DMS 273 (cell line): Measurements from ENCODE around the gene MPHOSPH8.

Experiments
- DNase-seq: peaks from one replicate; lab custom pipeline; 2025; ENCODE audit not compliant: unreplicated experiment; lab: John Stamatoyannopoulos, UW

MPHOSPH8 gene, protein sequence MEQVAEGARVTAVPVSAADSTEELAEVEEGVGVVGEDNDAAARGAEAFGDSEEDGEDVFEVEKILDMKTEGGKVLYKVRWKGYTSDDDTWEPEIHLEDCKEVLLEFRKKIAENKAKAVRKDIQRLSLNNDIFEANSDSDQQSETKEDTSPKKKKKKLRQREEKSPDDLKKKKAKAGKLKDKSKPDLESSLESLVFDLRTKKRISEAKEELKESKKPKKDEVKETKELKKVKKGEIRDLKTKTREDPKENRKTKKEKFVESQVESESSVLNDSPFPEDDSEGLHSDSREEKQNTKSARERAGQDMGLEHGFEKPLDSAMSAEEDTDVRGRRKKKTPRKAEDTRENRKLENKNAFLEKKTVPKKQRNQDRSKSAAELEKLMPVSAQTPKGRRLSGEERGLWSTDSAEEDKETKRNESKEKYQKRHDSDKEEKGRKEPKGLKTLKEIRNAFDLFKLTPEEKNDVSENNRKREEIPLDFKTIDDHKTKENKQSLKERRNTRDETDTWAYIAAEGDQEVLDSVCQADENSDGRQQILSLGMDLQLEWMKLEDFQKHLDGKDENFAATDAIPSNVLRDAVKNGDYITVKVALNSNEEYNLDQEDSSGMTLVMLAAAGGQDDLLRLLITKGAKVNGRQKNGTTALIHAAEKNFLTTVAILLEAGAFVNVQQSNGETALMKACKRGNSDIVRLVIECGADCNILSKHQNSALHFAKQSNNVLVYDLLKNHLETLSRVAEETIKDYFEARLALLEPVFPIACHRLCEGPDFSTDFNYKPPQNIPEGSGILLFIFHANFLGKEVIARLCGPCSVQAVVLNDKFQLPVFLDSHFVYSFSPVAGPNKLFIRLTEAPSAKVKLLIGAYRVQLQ

GRCh38 chr13:19633479-19634255 is at the start of gene MPHOSPH8:
Gene MPHOSPH8 (plus strand): TSS chr13:19633659. CDS start chr13:19633749, 90 bp downstream.
- DNase-seq, result peak; percentile 96

DNA sequence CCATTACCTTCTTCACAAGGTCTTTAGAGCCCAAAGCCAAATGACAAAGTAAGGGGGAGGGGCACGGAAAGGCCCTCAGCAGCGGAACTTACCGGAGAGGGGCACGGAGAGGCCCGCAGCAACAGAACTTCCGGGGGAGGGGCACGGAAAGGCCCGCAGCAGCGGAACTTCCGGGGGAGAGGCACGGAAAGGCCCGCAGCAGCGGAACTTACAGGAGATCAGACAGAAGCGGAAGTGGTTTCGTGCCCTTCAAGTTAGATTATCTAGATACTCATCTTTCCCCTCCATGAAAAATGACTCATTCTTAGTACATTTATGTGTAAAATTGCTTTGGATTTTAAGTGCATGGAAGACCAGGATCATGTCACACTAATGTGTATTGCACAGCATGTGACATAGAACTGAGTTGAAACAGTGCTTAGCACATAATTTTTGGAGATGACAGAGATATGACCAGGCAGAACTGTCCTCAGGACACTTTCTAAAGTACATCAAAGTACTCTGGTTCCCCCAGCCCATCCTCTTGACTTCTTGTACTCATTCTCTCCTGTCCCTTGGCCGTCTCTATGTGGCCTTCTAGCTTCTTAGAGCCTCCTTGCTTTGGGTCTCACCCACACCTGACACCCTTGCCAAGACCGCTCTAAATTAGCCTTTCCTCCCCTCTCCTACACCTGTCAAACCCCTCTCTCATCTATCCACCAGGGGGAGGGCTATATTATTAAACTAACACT is 46.4 kb upstream of the MPHOSPH8 start:
- DNase-seq, result peak; percentile 69

- peak; percentile 69 for DNase-seq
These were observed 45.7 kb upstream of the MPHOSPH8 start for GRCh38 chr13:19587635-19588300.

- no peak for DNase-seq
These were observed 44.1 kb upstream of the MPHOSPH8 start for GRCh38 chr13:19589312-19589711.

DNA sequence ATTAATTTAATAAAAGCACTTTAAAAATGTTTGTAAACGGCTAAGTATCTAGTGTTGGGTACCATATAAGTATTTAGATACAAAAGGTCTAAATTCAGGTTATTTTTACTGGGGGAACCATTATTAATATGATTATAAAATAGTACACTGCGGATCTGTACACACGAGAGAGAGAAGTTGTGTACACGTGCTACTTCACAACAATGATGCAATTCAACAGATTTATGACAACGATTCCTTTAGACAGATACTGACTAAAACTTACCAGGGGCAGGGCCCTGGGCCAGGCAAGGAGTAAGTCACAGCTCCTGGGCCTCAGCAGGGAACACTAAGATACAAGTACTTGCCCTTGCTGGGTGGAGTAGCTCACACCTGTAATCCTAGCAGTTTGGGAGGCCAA is 43.0 kb upstream of the MPHOSPH8 start:
- DNase-seq, result no peak

DNA sequence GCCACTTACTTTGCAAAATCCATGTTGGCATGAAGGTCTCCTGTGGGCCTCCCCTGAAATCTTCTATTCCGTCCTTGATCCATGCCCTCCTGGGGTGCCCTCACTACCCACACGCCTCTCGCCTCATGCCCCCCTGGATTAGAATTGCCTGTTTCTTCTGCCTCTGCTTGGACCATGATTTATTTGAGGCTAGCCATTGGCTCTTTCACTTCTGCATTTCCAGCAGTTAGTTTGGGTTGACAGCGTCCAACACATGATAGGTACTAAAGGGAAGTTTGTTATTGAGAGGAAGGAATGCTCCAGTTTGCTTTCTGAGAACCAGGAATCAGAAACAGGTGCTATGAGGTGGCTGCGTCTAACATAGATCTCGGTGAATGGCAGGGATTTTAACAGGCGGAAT is 41.6 kb upstream of the MPHOSPH8 start:
- DNase-seq, result no peak

GRCh38 chr13:19592657-19593180 is 40.7 kb upstream of the MPHOSPH8 start:
- no peak for DNase-seq

GRCh38 chr13:19596086-19596485 is 37.4 kb upstream of the MPHOSPH8 start:
- DNase-seq, result no peak

DNA sequence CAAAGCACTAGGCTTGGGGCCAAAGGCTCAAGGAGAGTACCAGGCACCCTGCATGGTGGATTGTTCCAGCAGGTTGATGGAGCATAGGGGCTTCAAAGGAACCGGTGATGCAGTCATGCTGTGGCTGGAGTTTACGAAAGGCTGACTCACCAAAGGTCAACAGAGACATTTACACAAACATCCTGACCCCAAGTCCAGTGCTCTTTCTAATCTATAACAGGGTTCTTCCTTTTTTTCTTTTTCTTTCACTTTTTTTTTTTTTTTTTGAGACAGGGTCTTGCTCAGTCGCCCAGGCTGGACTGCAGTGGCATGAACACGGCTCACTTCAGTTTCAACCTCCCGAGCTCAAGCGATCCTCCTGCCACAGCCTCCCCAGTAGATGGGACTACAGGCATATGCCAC is 36.5 kb upstream of the MPHOSPH8 start:
- DNase-seq, result no peak

- no peak for DNase-seq
These were observed 35.9 kb upstream of the MPHOSPH8 start for GRCh38 chr13:19597523-19597922.

- DNase-seq, result peak; percentile 77
These were observed 31.4 kb upstream of the MPHOSPH8 start for GRCh38 chr13:19601749-19602725.

- DNase-seq, result no peak
These were observed 29.2 kb upstream of the MPHOSPH8 start for GRCh38 chr13:19604306-19604705.

GRCh38 chr13:19605161-19605955 is 28.1 kb upstream of the MPHOSPH8 start:
- no peak for DNase-seq

DNA sequence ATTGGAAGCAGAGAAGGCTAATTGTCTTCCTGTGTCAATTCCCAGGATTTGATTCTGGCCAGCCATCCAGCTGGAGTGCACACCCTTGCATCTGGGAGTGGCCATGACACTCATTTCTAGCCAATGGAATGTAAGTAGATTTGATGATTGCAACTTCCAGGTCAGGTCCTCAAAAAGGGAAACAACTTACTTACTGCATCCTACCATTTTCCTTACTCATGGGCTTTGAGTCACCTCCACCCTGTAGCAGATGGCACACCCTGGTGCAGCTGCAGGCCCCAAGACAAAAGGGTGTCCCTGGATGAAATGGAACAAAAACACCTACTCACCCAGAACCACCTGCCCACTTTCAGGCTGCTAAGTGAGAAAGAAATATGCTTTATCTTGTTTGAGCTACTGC is 27.3 kb upstream of the MPHOSPH8 start:
- DNase-seq, result no peak

DNA sequence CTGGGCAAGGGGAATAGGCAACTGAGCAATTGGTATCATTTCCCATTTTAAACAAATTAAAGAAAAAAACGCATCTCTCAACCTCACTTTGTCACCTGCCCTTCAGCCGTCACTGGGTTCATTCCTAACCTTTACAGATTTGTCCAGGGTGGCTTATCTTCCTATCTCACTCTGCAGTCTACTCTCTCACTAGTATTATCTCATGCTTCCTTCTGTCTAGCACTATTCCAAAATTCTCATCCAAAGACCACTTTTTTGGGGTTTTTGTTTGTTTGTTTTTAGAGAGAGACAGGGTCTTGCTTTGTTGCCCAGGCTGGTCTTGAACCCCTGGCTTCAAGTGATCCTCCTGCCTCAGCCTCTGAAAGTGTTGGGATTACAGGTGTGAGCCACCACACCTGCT is 26.7 kb upstream of the MPHOSPH8 start:
- no peak for DNase-seq

- DNase-seq, result no peak
These were observed 25.9 kb upstream of the MPHOSPH8 start for GRCh38 chr13:19607523-19608078.

GRCh38 chr13:19618977-19619376 is 14.5 kb upstream of the MPHOSPH8 start:
- peak; percentile 39 for DNase-seq

DNA sequence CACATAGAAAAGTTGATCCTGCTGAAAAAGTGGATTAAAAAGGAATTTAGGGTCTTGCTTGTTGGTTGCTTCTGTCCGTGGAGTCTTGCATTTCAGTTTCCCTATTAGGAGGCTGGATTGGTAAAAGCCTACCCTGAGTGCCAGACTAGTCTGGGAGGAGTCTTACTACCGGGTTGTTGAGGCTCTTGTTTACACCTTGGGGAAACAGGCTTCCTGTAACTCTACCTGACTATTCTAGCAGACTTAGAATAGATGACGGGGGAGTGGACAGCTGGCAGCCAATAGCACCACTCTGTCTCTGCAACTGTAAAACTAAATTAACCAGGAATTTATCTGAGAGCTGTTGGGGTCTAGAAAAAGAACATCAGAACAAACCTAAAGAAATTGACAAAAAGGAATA is 11.3 kb upstream of the MPHOSPH8 start:
- DNase-seq, result no peak
